Lower leg skin (tissue), 3 donors: Measurements from ENCODE around the gene APOBEC3G.

Experiments
- POLR2A ChIP-seq, 2 donors: fragments of 450-650 bp; IDR thresholded peaks; one replicate each; pipeline ENCODE4 v1.6.1; 2016 to 2017; ENCODE audit warnings: antibody characterized with exemption in 2 of 2, mild to moderate bottlenecking in 1 of 2, moderate library complexity in 1 of 2
- TF ChIP-seq, protein P1 (sequence below), 3 donors: fragments of 450-650 bp; IDR thresholded peaks; one replicate each; pipeline ENCODE4 v1.5.1; 2016; ENCODE audit warnings: antibody characterized with exemption in 3 of 3, mild to moderate bottlenecking in 3 of 3, moderate library complexity in 2 of 3

DNA sequence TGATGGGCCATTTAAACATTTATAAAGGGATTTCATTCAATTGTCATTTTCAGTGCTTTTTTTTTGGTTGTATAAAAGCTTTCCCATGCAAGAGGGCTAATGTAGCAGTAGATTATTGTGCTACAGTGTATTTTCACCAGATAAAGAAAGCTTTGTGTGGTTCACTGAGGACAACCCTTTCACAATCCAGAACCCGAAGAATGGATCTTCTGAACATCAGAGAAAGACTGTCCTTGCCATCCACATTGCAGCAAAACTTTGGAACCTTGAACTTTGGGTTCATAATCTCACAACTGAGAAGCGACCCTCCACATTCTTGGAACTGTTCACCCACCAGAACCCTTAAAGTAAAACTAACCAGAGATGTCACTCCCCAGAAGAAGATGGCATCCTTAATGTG is 29.3 kb downstream of the APOBEC3G start:
- TF ChIP-seq, protein P1, sequence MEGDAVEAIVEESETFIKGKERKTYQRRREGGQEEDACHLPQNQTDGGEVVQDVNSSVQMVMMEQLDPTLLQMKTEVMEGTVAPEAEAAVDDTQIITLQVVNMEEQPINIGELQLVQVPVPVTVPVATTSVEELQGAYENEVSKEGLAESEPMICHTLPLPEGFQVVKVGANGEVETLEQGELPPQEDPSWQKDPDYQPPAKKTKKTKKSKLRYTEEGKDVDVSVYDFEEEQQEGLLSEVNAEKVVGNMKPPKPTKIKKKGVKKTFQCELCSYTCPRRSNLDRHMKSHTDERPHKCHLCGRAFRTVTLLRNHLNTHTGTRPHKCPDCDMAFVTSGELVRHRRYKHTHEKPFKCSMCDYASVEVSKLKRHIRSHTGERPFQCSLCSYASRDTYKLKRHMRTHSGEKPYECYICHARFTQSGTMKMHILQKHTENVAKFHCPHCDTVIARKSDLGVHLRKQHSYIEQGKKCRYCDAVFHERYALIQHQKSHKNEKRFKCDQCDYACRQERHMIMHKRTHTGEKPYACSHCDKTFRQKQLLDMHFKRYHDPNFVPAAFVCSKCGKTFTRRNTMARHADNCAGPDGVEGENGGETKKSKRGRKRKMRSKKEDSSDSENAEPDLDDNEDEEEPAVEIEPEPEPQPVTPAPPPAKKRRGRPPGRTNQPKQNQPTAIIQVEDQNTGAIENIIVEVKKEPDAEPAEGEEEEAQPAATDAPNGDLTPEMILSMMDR (IDR thresholded peaks at IDR 0.05) = no peak
- no peak for TF ChIP-seq POLR2A (IDR thresholded peaks at IDR 0.05)
